GM12892 (cell line): ENCODE results near the gene MPZL1.

Source experiments
- POLR2A ChIP-seq: IDR thresholded peaks from 2 replicates; pipeline ENCODE4 v1.6.1; 2011; ENCODE audit warnings: low read depth, low read length, control low read depth
- POLR2AphosphoS5 ChIP-seq: IDR thresholded peaks from 2 replicates; pipeline ENCODE4 v1.6.1; 2011; ENCODE audit warnings: low read depth, low read length, control low read depth

DNA sequence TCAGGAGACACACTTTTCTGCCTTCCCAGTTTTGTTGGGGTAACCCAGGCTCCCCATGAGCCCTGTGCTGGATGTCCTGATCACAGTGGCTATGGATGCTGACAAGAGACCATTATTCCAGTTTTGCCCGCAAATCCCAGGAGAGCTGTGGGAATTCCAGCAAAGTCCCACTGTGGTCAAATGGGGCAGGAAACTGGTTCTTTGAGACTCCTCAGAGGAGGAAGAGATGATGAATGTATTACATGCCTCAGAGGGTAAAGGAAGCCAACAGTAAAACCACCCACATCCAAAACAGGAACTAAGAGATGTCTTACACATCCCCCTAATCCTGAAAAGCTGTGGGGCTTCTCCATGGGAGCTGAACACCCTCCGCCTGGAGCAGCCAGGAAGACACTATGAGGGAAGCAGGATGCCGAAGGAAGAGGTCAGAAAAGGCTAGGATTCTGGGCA, 12.8 kb upstream of the MPZL1 start:
- TF ChIP-seq POLR2AphosphoS5, result no peak
- TF ChIP-seq POLR2A, result no peak
